ENCODE measurements around the gene BABAM2. TPM values are rescaled to one million over a fixed set of nuclear protein-coding genes. Genes with fewer than 3 reads are reported as not detected.

The BABAM2 gene
- total and polyA plus RNA-seq, 2 experiments from 2014 or later, result 31.8 to 83.3 TPM

DNA sequence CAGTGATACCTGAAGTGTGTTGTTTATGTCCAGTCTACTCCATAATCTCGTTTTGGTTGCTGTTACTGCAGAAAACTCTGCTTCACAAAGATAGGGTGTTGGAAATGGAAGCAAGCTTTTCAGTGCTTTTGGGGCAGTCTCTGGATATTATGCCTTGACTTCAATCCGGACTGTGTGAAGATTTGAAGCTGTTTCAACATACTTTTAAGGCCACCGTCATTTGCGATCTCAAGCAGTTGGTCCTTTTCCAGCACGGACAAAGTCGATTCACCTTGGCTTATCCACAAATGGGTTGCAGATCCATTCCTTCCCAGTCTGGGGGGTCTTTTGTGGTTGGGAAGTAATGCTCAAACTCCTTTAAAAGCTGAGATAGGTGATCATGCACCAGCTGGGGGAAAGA is 20.8 kb upstream of the BABAM2 start:
- DNase-seq (ENCODE audit: low read depth in 1 of 2, low spot score in 1 of 2), result no peak
- H3K4me3 ChIP-seq, result no peak overlapping the region
- no peaks in the 10 kb centered on the region for H3K4me1 ChIP-seq (ENCODE audit: low read depth)
- H3K27me3 ChIP-seq, result no peaks in the 10 kb centered on the region
- H3K9me3 ChIP-seq (ENCODE audit: low read depth), result no peaks in the 10 kb centered on the region
- no peak overlapping the region for H3K27ac ChIP-seq
- TF ChIP-seq, protein P1, sequence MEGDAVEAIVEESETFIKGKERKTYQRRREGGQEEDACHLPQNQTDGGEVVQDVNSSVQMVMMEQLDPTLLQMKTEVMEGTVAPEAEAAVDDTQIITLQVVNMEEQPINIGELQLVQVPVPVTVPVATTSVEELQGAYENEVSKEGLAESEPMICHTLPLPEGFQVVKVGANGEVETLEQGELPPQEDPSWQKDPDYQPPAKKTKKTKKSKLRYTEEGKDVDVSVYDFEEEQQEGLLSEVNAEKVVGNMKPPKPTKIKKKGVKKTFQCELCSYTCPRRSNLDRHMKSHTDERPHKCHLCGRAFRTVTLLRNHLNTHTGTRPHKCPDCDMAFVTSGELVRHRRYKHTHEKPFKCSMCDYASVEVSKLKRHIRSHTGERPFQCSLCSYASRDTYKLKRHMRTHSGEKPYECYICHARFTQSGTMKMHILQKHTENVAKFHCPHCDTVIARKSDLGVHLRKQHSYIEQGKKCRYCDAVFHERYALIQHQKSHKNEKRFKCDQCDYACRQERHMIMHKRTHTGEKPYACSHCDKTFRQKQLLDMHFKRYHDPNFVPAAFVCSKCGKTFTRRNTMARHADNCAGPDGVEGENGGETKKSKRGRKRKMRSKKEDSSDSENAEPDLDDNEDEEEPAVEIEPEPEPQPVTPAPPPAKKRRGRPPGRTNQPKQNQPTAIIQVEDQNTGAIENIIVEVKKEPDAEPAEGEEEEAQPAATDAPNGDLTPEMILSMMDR (IDR thresholded peaks at IDR 0.05; ENCODE audit: low read depth, low read length), result no peak
- no peaks in the 10 kb centered on the region for H3K36me3 ChIP-seq

DNA sequence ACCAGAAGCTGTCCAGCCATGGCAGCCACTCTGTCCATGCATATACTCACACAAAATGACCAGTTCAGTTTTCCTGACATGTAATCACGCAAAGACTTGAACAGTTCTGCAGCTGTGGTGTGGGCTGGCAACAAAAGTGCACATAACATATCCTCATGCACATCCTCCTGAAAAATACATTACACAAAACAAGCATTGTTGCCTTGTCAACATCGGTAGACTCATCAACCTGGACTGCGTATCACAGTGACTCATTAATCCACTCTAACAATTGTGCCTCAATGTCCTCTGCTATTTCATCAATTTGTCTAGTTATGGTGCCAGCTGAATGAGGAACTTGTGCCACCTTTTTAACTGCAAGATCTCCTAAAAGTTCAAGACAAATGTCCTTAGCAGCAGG is 19.8 kb upstream of the BABAM2 start:
- DNase-seq (ENCODE audit: low read depth in 1 of 2, low spot score in 1 of 2), result no peak
- Histone ChIP-seq H3K4me3 (no peak overlapping the region), H3K27me3 (no peaks in the 10 kb centered on the region), H3K4me1 (ENCODE audit: low read depth) (no peaks in the 10 kb centered on the region), H3K36me3 (no peaks in the 10 kb centered on the region), H3K9me3 (ENCODE audit: low read depth) (no peaks in the 10 kb centered on the region), H3K27ac (no peak overlapping the region)
- TF ChIP-seq, protein P1 (IDR thresholded peaks at IDR 0.05; ENCODE audit: low read depth, low read length), result no peak

DNA sequence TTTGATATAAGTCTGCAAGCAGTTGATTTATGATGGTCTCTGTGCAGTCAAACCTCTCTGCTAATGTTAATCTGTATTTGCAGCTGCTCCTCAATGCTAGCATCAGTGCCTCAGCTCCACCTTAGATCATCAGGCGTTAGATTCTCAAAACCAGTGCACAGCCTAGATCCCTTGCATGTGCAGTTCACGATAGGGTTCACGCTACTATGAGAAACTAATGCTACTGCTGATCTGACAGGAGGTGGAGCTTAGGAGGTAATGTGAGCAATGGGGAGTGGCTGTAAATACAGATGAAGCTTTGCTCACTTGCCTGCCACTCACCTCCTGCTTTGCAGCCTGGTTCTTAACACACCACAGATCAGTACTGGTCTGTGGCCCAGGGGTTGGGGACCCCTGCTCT is 18.7 kb upstream of the BABAM2 start:
- H3K36me3 ChIP-seq, result no peaks in the 10 kb centered on the region
- no peaks in the 10 kb centered on the region for H3K4me1 ChIP-seq (ENCODE audit: low read depth)
- no peaks in the 10 kb centered on the region for H3K27me3 ChIP-seq
- DNase-seq (ENCODE audit: low read depth in 1 of 2, low spot score in 1 of 2), result no peak
- TF ChIP-seq, protein P1 (IDR thresholded peaks at IDR 0.05; ENCODE audit: low read depth, low read length), result no peak
- H3K9me3 ChIP-seq (ENCODE audit: low read depth), result no peaks in the 10 kb centered on the region
- H3K27ac ChIP-seq, result no peak overlapping the region
- no peak overlapping the region for H3K4me3 ChIP-seq

DNA sequence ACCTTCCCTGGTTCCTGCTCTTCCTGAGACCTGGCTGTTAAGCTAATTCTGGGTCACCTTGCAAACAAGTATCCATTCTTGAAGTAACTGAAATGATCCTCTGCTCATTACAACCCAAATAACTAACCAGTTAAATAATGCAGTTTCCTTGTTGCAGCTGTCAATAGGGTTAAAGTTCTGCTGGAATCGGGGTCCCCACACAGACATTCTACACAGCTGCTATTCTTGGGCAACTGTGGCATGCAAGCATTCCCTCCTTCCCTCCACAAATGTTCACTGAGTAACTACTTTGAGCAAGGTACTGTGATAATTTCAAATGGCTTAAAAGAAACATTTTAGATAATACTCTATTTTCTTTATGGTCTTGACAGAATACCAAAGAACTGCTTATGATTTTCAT is 17.4 kb upstream of the BABAM2 start:
- Histone ChIP-seq H3K27ac (no peak overlapping the region), H3K36me3 (no peaks in the 10 kb centered on the region), H3K27me3 (no peaks in the 10 kb centered on the region), H3K4me1 (ENCODE audit: low read depth) (no peaks in the 10 kb centered on the region), H3K9me3 (ENCODE audit: low read depth) (no peaks in the 10 kb centered on the region), H3K4me3 (no peak overlapping the region)
- DNase-seq (ENCODE audit: low read depth in 1 of 2, low spot score in 1 of 2), result no peak
- TF ChIP-seq, protein P1 (IDR thresholded peaks at IDR 0.05; ENCODE audit: low read depth, low read length), result no peak

DNA sequence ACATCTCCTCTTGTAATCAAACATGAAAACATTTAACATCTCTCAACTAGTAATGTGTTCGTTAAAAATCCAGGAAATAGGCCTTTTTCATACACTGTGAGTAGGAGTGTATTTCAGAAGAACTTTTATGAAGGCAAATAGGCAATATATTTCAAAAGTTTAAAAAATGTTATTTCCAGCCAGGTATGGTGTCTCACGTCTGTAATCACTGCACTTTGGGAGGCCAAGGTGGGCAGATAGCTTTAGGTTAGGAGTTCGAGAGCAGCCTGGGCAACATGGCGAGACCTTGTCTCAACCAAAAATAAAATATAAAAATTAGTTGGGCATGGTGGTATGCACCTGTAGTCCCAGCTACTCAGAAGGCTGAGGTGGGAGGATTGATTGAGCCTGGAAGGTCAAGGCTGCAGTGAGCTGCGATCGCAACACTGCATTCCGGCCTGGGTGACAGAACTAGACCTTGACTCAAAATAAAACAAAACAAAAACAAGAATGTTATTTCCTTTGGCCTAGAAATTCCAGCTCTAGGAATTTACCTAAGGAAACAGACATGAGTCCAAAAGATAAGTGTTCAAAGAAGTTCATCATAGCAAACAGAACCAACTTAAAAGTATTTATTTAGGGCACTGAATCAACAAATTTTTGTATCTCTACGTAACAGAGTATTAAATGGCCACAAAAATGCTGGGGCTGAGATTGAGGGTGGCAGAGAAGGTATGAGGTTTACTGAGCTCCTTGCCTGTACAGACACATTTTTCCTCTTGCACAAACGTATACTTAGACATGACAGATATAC is 15.2 kb upstream of the BABAM2 start:
- Histone ChIP-seq H3K9me3 (ENCODE audit: low read depth) (no peaks in the 10 kb centered on the region), H3K27me3 (no peaks in the 10 kb centered on the region), H3K4me3 (no peak overlapping the region), H3K4me1 (ENCODE audit: low read depth) (no peaks in the 10 kb centered on the region), H3K36me3 (no peaks in the 10 kb centered on the region), H3K27ac (no peak overlapping the region)
- DNase-seq (ENCODE audit: low read depth in 1 of 2, low spot score in 1 of 2), result no peak
- TF ChIP-seq, protein P1 (IDR thresholded peaks at IDR 0.05; ENCODE audit: low read depth, low read length), result no peak
